ENCODE data around the gene RALGPS1.
A peak's percentile ranks its signal among the peaks of the same experiment; 100 is the strongest.

The RALGPS1 gene

GRCh38 chr9:127198587-127198986 is 284.0 kb downstream of the RALGPS1 start:
- H3K4me3 ChIP-seq (replicated peaks in 1 of 2; ENCODE audit: low read depth in 2 of 2, low read length in 2 of 2), result no peak overlapping the region
- no peak for DNase-seq (ENCODE audit: low read depth in 2 of 2)
- TF ChIP-seq CTCF (IDR thresholded peaks at IDR 0.05; ENCODE audit: low read depth, low read length), result no peak

GRCh38 chr9:127199001-127199791 is 284.6 kb downstream of the RALGPS1 start:
- peak; percentile 88 to 92 for DNase-seq (ENCODE audit: low read depth in 2 of 2)
- TF ChIP-seq CTCF (IDR thresholded peaks at IDR 0.05; ENCODE audit: low read depth, low read length), result peak; percentile 84
- H3K4me3 ChIP-seq (replicated peaks in 1 of 2; ENCODE audit: low read depth in 2 of 2, low read length in 2 of 2), result no peak overlapping the region

GRCh38 chr9:127200106-127200862 is 285.7 kb downstream of the RALGPS1 start:
- H3K4me3 ChIP-seq (replicated peaks in 1 of 2; ENCODE audit: low read depth in 2 of 2, low read length in 2 of 2), result no peak overlapping the region
- no peak for TF ChIP-seq CTCF (IDR thresholded peaks at IDR 0.05; ENCODE audit: low read depth, low read length)
- DNase-seq (ENCODE audit: low read depth in 2 of 2), result no peak

GRCh38 chr9:127201071-127201541 is 286.5 kb downstream of the RALGPS1 start:
- H3K4me3 ChIP-seq (replicated peaks in 1 of 2; ENCODE audit: low read depth in 2 of 2, low read length in 2 of 2), result no peak overlapping the region
- no peak for TF ChIP-seq CTCF (IDR thresholded peaks at IDR 0.05; ENCODE audit: low read depth, low read length)
- no peak for DNase-seq (ENCODE audit: low read depth in 2 of 2)

- no peak for TF ChIP-seq CTCF (IDR thresholded peaks at IDR 0.05; ENCODE audit: low read depth, low read length)
- no peak for DNase-seq (ENCODE audit: low read depth in 2 of 2)
- no peak overlapping the region for H3K4me3 ChIP-seq (replicated peaks in 1 of 2; ENCODE audit: low read depth in 2 of 2, low read length in 2 of 2)
Observed at GRCh38 chr9:127201731-127202130, 287.1 kb downstream of the RALGPS1 start.

- TF ChIP-seq CTCF (IDR thresholded peaks at IDR 0.05; ENCODE audit: low read depth, low read length), result no peak
- H3K4me3 ChIP-seq (replicated peaks in 1 of 2; ENCODE audit: low read depth in 2 of 2, low read length in 2 of 2), result no peak overlapping the region
- no peak for DNase-seq (ENCODE audit: low read depth in 2 of 2)
Observed at GRCh38 chr9:127202461-127203169, 288.0 kb downstream of the RALGPS1 start.
